H9 (cell line): ENCODE data around the gene GALNT4. TPM values are rescaled to one million over a fixed set of nuclear protein-coding genes. Genes with fewer than 3 reads are reported as not detected.

Source experiments
- DNase-seq: peaks from one replicate; pipeline ENCODE4 v3.0.0-alpha.2; 2017
- H2AFZ ChIP-seq: one replicate; pipeline ENCODE4 v1.6.1; 2013; ENCODE audit warnings: mild to moderate bottlenecking, low read length, control low read depth, moderate library complexity
- H2AK5ac ChIP-seq: 2 replicates; pipeline ENCODE4 v1.6.1; 2013; ENCODE audit warnings: low read length, control low read depth, mixed read lengths; ENCODE audit not compliant: insufficient read length
- H2BK120ac ChIP-seq: one replicate; pipeline ENCODE4 v1.6.1; 2013; ENCODE audit warnings: low read depth, mild to moderate bottlenecking, low read length, control low read depth, inconsistent platforms; ENCODE audit not compliant: poor library complexity, severe bottlenecking
- H2BK12ac ChIP-seq: 2 replicates; pipeline ENCODE4 v1.6.1; 2013; ENCODE audit warnings: low read length, control low read depth, mixed read lengths, low read depth; ENCODE audit not compliant: insufficient read length
- H2BK15ac ChIP-seq: 2 replicates; pipeline ENCODE4 v1.6.1; 2013; ENCODE audit warnings: low read depth, low read length, control low read depth
- H2BK20ac ChIP-seq: one replicate; pipeline ENCODE4 v1.6.1; 2013; ENCODE audit warnings: low read depth, mild to moderate bottlenecking, low read length, control low read depth, inconsistent platforms; ENCODE audit not compliant: poor library complexity, severe bottlenecking
- H2BK5ac ChIP-seq: 2 replicates; pipeline ENCODE4 v1.6.1; 2013; ENCODE audit warnings: low read length, control low read depth, mixed read lengths; ENCODE audit not compliant: insufficient read length
- H3K14ac ChIP-seq: 2 replicates; pipeline ENCODE4 v1.6.1; 2013; ENCODE audit warnings: low read length, control low read depth; ENCODE audit not compliant: insufficient read depth
- H3K18ac ChIP-seq: 2 replicates; pipeline ENCODE4 v1.6.1; 2013; ENCODE audit warnings: low read depth, mild to moderate bottlenecking, mixed read lengths, low read length, control low read depth; ENCODE audit not compliant: insufficient read length
- H3K23ac ChIP-seq: 2 replicates; pipeline ENCODE4 v1.6.1; 2013; ENCODE audit warnings: low read length, control low read depth, mixed read lengths, low read depth; ENCODE audit not compliant: insufficient read length
- H3K23me2 ChIP-seq: 2 replicates; pipeline ENCODE4 v1.6.1; 2013; ENCODE audit warnings: low read depth, mild to moderate bottlenecking, mixed read lengths, low read length, control low read depth; ENCODE audit not compliant: insufficient read length, poor library complexity, severe bottlenecking
- H3K27ac ChIP-seq: 2 replicates; pipeline ENCODE4 v1.5.1; 2013; ENCODE audit warnings: low read length, control low read depth, mixed read lengths, low read depth; ENCODE audit not compliant: insufficient read length
- H3K27me3 ChIP-seq: 2 replicates; pipeline ENCODE4 v1.6.1; 2013; ENCODE audit warnings: low read length, control low read depth, inconsistent platforms; ENCODE audit not compliant: insufficient read depth
- H3K4ac ChIP-seq: 2 replicates; pipeline ENCODE4 v1.6.1; 2013; ENCODE audit warnings: low read depth, mild to moderate bottlenecking, control low read depth, inconsistent platforms, low read length, moderate library complexity
- H3K4me1 ChIP-seq: 2 replicates; pipeline ENCODE4 v1.6.1; 2013; ENCODE audit warnings: low read length, control low read depth, inconsistent platforms; ENCODE audit not compliant: insufficient read depth
- H3K4me2 ChIP-seq: 2 replicates; pipeline ENCODE4 v1.6.1; 2013; ENCODE audit warnings: low read length, control low read depth, mixed read lengths; ENCODE audit not compliant: insufficient read length, insufficient read depth
- H3K56ac ChIP-seq: 2 replicates; pipeline ENCODE4 v1.6.1; 2013; ENCODE audit warnings: low read depth, mild to moderate bottlenecking, mixed read lengths, low read length, control low read depth; ENCODE audit not compliant: insufficient read length
- H3K79me1 ChIP-seq: 2 replicates; pipeline ENCODE4 v1.6.1; 2013; ENCODE audit warnings: low read depth, mild to moderate bottlenecking, moderate library complexity, low read length, control low read depth, inconsistent platforms; ENCODE audit not compliant: insufficient read depth, poor library complexity, severe bottlenecking
- H3K79me2 ChIP-seq: 2 replicates; pipeline ENCODE4 v1.6.1; 2013; ENCODE audit warnings: low read length, control low read depth, inconsistent platforms; ENCODE audit not compliant: insufficient read depth
- H3K9ac ChIP-seq: 2 replicates; pipeline ENCODE4 v1.6.1; 2013; ENCODE audit warnings: low read length, control low read depth, mixed read lengths; ENCODE audit not compliant: insufficient read length; ENCODE audit errors: extremely low read depth
- H3K9me3 ChIP-seq: one replicate; pipeline ENCODE4 v1.6.1; 2013; ENCODE audit warnings: low read depth, low read length, inconsistent platforms; ENCODE audit not compliant: control insufficient read depth
- H3T11ph ChIP-seq: one replicate; pipeline ENCODE4 v1.6.1; 2013; ENCODE audit warnings: mild to moderate bottlenecking, low read length, control low read depth, inconsistent platforms
- H4K20me1 ChIP-seq: one replicate; pipeline ENCODE4 v1.6.1; 2013; ENCODE audit not compliant: control insufficient read depth, insufficient read length, insufficient read depth
- H4K5ac ChIP-seq: 2 replicates; pipeline ENCODE4 v1.6.1; 2013; ENCODE audit warnings: low read depth, mild to moderate bottlenecking, mixed read lengths, low read length, control low read depth; ENCODE audit not compliant: insufficient read length
- H4K8ac ChIP-seq: replicated peaks from 2 replicates; pipeline ENCODE4 v1.6.1; 2013; ENCODE audit warnings: low read length, control low read depth, mixed read lengths, low read depth; ENCODE audit not compliant: insufficient read length
- H4K91ac ChIP-seq: 2 replicates; pipeline ENCODE4 v1.6.1; 2013; ENCODE audit warnings: low read depth, mild to moderate bottlenecking, moderate library complexity, mixed read lengths, low read length, control low read depth; ENCODE audit not compliant: insufficient read length
- H3K27ac Mint-ChIP-seq, 3 experiments: 2 replicates in 2 of 3; 3 replicates in 1 of 3; pipeline ENCODE4 v1.8.0; 2020 to 2021; ENCODE audit warnings: mixed read lengths in 3 of 3, mild to moderate bottlenecking in 1 of 3, moderate library complexity in 1 of 3
- H3K27me3 Mint-ChIP-seq: 2 replicates; pipeline ENCODE4 v1.8.0; 2021; ENCODE audit warnings: low read depth, mild to moderate bottlenecking, moderate library complexity, mixed read lengths
- H3K36me3 Mint-ChIP-seq, 3 experiments: 2 replicates in 2 of 3; 3 replicates in 1 of 3; pipeline ENCODE4 v1.8.0; 2020 to 2021; ENCODE audit warnings: low read depth in 3 of 3, mixed read lengths in 3 of 3; ENCODE audit not compliant: insufficient read depth in 1 of 3
- H3K4me1 Mint-ChIP-seq, 2 experiments: 2 replicates each; pipeline ENCODE4 v1.8.0; 2020; ENCODE audit warnings: mixed read lengths in 2 of 2
- H3K4me3 Mint-ChIP-seq, 2 experiments: 2 replicates in 1 of 2; 3 replicates in 1 of 2; pipeline ENCODE4 v1.8.0; 2020 to 2021; ENCODE audit warnings: mild to moderate bottlenecking in 2 of 2, mixed read lengths in 2 of 2, moderate library complexity in 1 of 2
- H3K9me3 Mint-ChIP-seq, 2 experiments: 2 replicates in 1 of 2; 3 replicates in 1 of 2; pipeline ENCODE4 v1.8.0; 2020; ENCODE audit warnings: mild to moderate bottlenecking in 2 of 2, mixed read lengths in 2 of 2, moderate library complexity in 1 of 2
- total RNA-seq: library from RNA; stranded (reverse); gene quantifications from 2 replicates; pipeline ENCODE4 v1.2.1, GENCODE V29; 2021
- TF ChIP-seq, protein P1 (sequence below): fragments of 200-600 bp; sonication (generic); conservative IDR thresholded peaks from 3 replicates; pipeline ENCODE4 v1.8.0; 2021; ENCODE audit warnings: antibody characterized with exemption, mild to moderate bottlenecking

GALNT4 gene
- total RNA-seq, 1 experiment from 2014 or later, result 3.1 TPM

DNA sequence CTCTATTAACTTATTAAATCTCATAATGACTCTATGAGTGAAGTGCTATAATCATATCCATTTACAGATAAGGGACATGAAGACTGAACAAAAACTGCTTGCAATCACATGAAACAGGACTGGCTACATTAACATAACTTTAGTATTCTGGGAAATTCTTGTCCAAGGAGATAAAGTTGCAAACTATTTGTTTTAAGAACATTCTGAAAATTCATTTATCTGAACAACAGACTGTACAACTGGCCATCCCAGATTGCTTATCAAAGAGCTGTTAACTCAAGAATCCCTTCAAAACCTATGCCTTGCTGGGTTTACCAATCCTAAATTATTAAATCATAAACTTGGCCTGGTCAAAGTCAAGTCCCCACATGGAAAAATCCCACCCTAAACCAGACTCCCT lies 40.4 kb upstream of the GALNT4 start:
- H2AFZ ChIP-seq, result no peak overlapping the region
- no peak overlapping the region for H3K18ac ChIP-seq
- H4K20me1 ChIP-seq, result no peaks in the 10 kb centered on the region
- no peak overlapping the region for H3K56ac ChIP-seq
- no peak overlapping the region for H3K9ac ChIP-seq
- no peak overlapping the region for H3K4me2 ChIP-seq
- H3K23ac ChIP-seq, result no peak overlapping the region
- H4K91ac ChIP-seq, result no peak overlapping the region
- no peaks in the 10 kb centered on the region for H3K23me2 ChIP-seq
- H2BK5ac ChIP-seq, result no peak overlapping the region
- no peak overlapping the region for H2BK120ac ChIP-seq
- no peak overlapping the region for H3T11ph ChIP-seq
- H2AK5ac ChIP-seq, result no peak overlapping the region
- no peak overlapping the region for H2BK12ac ChIP-seq
- Mint-ChIP-seq H3K4me3 (no peak overlapping the region), H3K9me3 (no peaks in the 10 kb centered on the region), H3K36me3 (no peaks in the 10 kb centered on the region), H3K27ac (no peak overlapping the region), H3K4me1 (no peaks in the 10 kb centered on the region), H3K27me3 (no peaks in the 10 kb centered on the region)
- H3K27ac ChIP-seq, result no peak overlapping the region
- no peak overlapping the region for H2BK20ac ChIP-seq
- H2BK15ac ChIP-seq, result no peak overlapping the region
- no peaks in the 10 kb centered on the region for H3K9me3 ChIP-seq
- H3K4me1 ChIP-seq, result no peaks in the 10 kb centered on the region
- H3K4ac ChIP-seq, result no peak overlapping the region
- TF ChIP-seq, protein P1, sequence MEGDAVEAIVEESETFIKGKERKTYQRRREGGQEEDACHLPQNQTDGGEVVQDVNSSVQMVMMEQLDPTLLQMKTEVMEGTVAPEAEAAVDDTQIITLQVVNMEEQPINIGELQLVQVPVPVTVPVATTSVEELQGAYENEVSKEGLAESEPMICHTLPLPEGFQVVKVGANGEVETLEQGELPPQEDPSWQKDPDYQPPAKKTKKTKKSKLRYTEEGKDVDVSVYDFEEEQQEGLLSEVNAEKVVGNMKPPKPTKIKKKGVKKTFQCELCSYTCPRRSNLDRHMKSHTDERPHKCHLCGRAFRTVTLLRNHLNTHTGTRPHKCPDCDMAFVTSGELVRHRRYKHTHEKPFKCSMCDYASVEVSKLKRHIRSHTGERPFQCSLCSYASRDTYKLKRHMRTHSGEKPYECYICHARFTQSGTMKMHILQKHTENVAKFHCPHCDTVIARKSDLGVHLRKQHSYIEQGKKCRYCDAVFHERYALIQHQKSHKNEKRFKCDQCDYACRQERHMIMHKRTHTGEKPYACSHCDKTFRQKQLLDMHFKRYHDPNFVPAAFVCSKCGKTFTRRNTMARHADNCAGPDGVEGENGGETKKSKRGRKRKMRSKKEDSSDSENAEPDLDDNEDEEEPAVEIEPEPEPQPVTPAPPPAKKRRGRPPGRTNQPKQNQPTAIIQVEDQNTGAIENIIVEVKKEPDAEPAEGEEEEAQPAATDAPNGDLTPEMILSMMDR, result no peak
- H4K8ac ChIP-seq, result no peak overlapping the region
- DNase-seq, result no peak
- H3K27me3 ChIP-seq, result no peaks in the 10 kb centered on the region; the same call in 1 of the 2 replicates
- H4K5ac ChIP-seq, result no peak overlapping the region
- H3K79me2 ChIP-seq, result no peaks in the 10 kb centered on the region
- no peaks in the 10 kb centered on the region for H3K79me1 ChIP-seq
- no peak overlapping the region for H3K14ac ChIP-seq
